Activated CD8-positive, alpha-beta memory T cell treated with anti-CD3 and anti-CD28 coated beads, Interleukin-2, amount 50 U/mL, for 24 hours (primary cell): Measurements from ENCODE around the gene ADAM12.
"Not testable (repeated sequence)": the region's sequence is repeated elsewhere in the genome, so short reads cannot be mapped to it uniquely, and the experiment has no call there.

Source experiments
- DNase-seq: peaks from one replicate; pipeline ENCODE4 v3.0.0-alpha.2; 2020; ENCODE audit errors: extremely low read depth

The ADAM12 gene

GRCh38 chr10:126405239-126405775, 17.0 kb upstream of the ADAM12 start:
- DNase-seq = no peak

GRCh38 chr10:126402721-126403695, 14.7 kb upstream of the ADAM12 start:
- no peak for DNase-seq

GRCh38 chr10:126400641-126401040, 12.4 kb upstream of the ADAM12 start:
- DNase-seq = no peak

- no peak for DNase-seq
These were observed 10.6 kb upstream of the ADAM12 start for GRCh38 chr10:126398924-126399323.

- DNase-seq = no peak
These were observed 10.1 kb upstream of the ADAM12 start for GRCh38 chr10:126398383-126398743.

GRCh38 chr10:126397640-126398382, 9.5 kb upstream of the ADAM12 start:
- no peak for DNase-seq

- no peak for DNase-seq
These were observed 8.9 kb upstream of the ADAM12 start for GRCh38 chr10:126397156-126397555.

GRCh38 chr10:126394948-126395347, 6.7 kb upstream of the ADAM12 start:
- DNase-seq = no peak

GRCh38 chr10:126393076-126393475, 4.8 kb upstream of the ADAM12 start:
- no peak for DNase-seq

- no peak for DNase-seq
These were observed 4.2 kb upstream of the ADAM12 start for GRCh38 chr10:126392469-126392868.

- DNase-seq = no peak
These were observed 3.8 kb upstream of the ADAM12 start for GRCh38 chr10:126392068-126392467.

- no peak for DNase-seq
These were observed 3.1 kb upstream of the ADAM12 start for GRCh38 chr10:126391192-126391885.

GRCh38 chr10:126390324-126390723, 2.0 kb upstream of the ADAM12 start:
- no peak for DNase-seq

- no peak for DNase-seq
These were observed 996 bp downstream of the ADAM12 start for GRCh38 chr10:126387041-126387921.

GRCh38 chr10:126384269-126384873, 3.9 kb downstream of the ADAM12 start:
- no peak for DNase-seq

- DNase-seq = no peak
These were observed 7.8 kb downstream of the ADAM12 start for GRCh38 chr10:126380352-126381076.

- not testable (repeated sequence) for DNase-seq
These were observed 9.1 kb downstream of the ADAM12 start for GRCh38 chr10:126379166-126379565.

- no peak for DNase-seq
These were observed 11.3 kb downstream of the ADAM12 start for GRCh38 chr10:126376956-126377355.

GRCh38 chr10:126375926-126376554, 12.2 kb downstream of the ADAM12 start:
- no peak for DNase-seq
